ENCODE data around the gene SLX4IP.

The SLX4IP gene

DNA sequence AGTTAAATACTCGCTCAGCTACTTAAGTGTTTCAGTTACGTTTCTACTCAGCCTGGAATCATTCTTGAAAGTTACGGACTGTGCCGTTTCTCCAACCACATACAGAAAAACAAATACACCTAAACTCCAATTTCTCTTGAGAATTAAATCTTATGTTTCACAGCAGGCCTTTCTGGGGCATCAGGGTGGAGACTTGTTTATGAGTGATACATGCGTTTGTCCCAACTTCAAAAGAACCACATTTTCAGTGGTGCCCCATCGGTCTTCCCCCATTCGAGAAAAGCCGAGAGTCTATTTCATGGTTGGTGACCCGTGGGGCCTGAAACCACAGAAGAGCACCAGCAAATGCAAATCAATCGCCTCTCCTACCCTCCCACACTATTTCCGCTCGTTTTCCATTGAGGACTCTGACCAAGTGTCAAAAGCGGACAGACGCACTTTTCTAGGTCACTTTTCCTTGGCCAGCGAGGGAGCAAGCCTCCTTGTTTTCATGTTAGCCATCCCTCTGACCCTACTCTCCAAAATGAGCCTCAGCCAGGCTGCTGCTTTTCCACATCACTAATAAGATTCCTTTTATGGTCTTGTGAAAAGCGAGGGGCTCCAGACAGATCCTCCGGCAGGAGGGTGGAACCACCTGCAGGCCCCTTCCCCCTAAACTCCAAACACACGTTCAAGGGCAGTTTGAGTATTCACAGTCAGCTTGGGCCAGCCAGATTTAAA lies 235.6 kb downstream of the SLX4IP start:
- peak in 1 of 2 experiments; percentile 2 for DNase-seq

DNA sequence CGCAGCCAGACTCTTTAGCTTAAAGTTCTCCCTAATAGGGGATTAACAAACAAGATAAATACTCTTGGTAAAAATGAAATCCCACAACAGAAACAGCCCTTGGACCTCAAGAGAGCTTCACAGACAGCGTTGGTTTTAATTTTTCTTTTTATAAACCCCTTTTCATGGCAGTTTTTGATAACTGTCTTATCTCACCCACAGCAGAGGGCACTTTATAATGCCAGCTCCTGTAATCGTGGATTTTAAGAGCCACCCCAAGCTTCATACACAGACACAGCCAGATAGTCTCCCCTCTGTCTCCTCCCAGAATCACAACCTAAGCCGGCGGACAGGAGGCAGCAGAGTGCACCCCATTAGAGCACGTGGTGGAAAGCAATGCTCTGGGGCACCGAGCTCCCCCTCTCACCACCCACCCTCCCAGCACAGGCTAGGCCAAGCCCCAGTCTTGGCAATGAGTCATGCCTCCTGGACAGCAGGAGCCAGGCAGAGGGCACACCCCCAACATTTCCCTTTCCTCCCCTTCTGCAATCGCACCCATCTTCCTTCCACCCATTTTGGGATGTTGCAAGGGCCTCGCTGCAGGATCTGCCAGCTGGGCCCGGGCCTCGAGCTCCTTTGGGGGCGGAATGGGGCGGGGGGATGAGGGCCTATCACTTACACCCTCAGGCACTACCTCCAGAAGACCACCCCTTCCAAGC lies 236.3 kb downstream of the SLX4IP start:
- DNase-seq, result peak; percentile 27 to 29

- DNase-seq, result peak; percentile 14 to 30
Measured at GRCh38 chr20:10671919-10672623, 237.0 kb downstream of the SLX4IP start.

DNA sequence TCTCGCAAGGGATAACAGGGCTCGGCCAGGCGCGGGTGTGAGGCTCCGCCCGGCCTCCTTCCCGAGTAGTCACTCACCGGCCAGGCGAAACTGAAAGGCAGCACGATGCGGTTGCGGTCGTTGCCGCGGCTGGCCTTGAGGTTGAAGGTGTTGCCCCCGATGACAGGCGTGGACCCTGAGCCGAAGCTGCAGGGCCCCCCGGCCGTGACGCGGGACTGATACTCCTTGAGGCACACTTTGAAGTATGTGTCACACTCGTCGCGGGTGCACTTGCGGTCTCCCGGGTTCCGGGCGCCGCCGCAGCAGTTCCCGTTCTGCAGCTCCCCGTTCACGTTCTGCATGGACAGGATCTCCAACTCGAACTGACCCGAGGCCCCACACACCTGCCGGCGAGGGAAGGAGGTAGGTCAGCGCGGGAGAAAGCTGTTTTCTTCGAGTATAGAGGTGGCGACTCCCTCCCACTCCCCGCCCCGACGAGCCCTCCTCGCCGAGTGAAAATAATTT lies 237.6 kb downstream of the SLX4IP start:
- peak; percentile 54 to 58 for DNase-seq

- peak; percentile 7 to 25 for DNase-seq
Measured at GRCh38 chr20:10673176-10673841, 238.2 kb downstream of the SLX4IP start.

- peak; percentile 67 to 76 for DNase-seq
Measured at GRCh38 chr20:10673842-10674683, 239.0 kb downstream of the SLX4IP start, which contains the start of gene JAG1. TSS of gene JAG1 (minus strand) at chr20:10673999. CDS start at chr20:10673530, 469 bp downstream.

- peak; percentile 40 to 48 for DNase-seq
Measured at GRCh38 chr20:10674684-10675449, 239.8 kb downstream of the SLX4IP start.

GRCh38 chr20:10675450-10675848 lies 240.3 kb downstream of the SLX4IP start:
- DNase-seq, result no peak

GRCh38 chr20:10676518-10676917 lies 241.4 kb downstream of the SLX4IP start:
- DNase-seq, result no peak
